T47D (cell line): ENCODE results near the gene USP8.
"Not testable (repeated sequence)": the region's sequence is repeated elsewhere in the genome, so short reads cannot be mapped to it uniquely, and the experiment has no call there.

Experiments used
- DNase-seq, 2 experiments: peaks; one replicate each; pipeline versions ENCODE4 v3.0.0 to v3.0.0-alpha.2; 2011 to 2012; ENCODE audit warnings: low read depth in 1 of 2, low spot score in 1 of 2
- JUND ChIP-seq: IDR thresholded peaks from 2 replicates; pipeline ENCODE4 v1.6.1; 2012; ENCODE audit warnings: low read depth
- in situ Hi-C: cut with HindIII; loops from 2 replicates; pipeline ENCODE4 v1.10.0; 2016; ENCODE audit warnings: low sequenced_read_pairs, low pct_unique_long_range_greater_than_20kb

USP8 gene

GRCh38 chr15:50416890-50417289 is 7.3 kb upstream of the USP8 start:
- in situ Hi-C loops: no loop called here

GRCh38 chr15:50418041-50418583 is 6.1 kb upstream of the USP8 start:
- in situ Hi-C loops: no loop called here

More at GRCh38 chr15:50416890-50417289, 7.3 kb upstream of the USP8 start:
- no peak for TF ChIP-seq JUND
- no peak for DNase-seq

DNA sequence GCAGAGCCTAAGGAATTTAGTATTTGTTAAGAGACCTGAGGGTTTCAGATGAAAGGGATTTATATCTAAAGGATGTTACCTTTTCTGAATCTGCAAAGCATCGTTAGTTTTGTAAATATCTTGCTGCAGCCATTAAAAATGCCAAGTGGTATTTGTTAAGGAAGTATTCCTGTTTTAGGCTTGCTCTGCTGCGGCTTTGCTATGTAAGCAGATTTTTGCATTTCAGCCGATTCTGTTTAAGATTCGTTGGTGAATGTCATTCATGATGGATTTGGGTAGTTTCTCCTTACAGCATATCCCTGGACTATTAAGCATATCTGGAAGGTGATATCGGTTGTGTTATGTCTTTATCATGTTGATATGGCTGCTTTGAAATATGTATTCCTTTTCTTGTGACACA is 1.0 kb downstream of the USP8 start:
- DNase-seq: no peak
- in situ Hi-C loops: no loop called here

More at GRCh38 chr15:50418041-50418583, 6.1 kb upstream of the USP8 start:
- no peak for TF ChIP-seq JUND
- no peak for DNase-seq

DNA sequence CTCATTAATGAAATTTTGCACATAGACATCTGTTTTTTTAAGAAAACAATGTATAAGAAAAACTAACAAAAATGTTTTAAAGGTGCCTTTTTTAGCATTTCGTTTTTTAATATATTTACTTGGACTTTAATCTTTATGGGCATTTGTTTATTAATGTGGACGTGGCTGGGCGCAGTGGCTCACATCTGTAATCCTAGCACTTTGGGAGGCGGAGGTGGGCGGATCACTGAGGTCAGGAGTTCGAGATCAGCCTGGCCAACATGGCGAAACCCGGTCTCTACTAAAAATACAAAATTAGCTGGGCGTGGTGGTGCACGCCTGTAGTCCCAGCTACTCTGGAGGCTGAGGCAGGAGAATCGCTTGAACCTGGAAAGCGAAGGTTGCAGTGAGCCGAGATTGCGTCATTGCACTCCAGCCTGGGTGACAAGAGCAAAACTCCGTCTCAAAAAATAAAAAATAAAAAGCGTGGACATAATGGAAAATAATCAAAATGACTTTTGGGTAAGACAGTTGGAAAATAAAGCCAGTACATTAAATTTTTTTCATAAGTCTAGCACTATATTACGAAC is 1.6 kb downstream of the USP8 start:
- DNase-seq, in situ Hi-C loops: not testable (repeated sequence)

More for the DNA sequence above, 1.0 kb downstream of the USP8 start:
- TF ChIP-seq JUND: no peak

- DNase-seq: no peak
- in situ Hi-C loops: no loop called here
- TF ChIP-seq JUND: no peak
Observed at GRCh38 chr15:50426428-50426827, 2.2 kb downstream of the USP8 start.

- in situ Hi-C loops: no loop called here
- no peak for DNase-seq
- TF ChIP-seq JUND: no peak
Observed at GRCh38 chr15:50431204-50431603, 7.0 kb downstream of the USP8 start.

- no peak for TF ChIP-seq JUND
- in situ Hi-C loops: no loop called here
- no peak for DNase-seq
Observed at GRCh38 chr15:50432230-50432629, 8.0 kb downstream of the USP8 start.

DNA sequence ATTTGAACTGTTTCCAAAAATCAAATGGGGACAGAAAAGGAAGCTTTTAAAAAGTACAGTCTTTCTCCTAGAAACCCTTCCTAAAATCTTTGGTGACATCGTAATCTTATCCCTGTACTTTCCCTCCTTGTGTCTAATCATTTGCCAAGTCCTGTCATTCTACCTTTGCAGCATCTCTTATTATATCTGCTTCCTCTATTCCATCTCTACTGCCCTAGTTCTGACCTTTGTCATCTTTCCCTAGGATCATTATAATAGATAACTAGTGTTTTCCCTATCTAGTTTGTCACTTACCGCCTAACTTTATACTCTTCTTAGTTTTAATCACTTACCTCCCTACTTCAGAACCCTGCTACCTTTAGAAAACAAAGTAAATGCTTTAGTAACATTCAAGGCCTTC is 11.6 kb downstream of the USP8 start:
- in situ Hi-C loops: no loop called here
- DNase-seq: no peak
- TF ChIP-seq JUND: no peak

DNA sequence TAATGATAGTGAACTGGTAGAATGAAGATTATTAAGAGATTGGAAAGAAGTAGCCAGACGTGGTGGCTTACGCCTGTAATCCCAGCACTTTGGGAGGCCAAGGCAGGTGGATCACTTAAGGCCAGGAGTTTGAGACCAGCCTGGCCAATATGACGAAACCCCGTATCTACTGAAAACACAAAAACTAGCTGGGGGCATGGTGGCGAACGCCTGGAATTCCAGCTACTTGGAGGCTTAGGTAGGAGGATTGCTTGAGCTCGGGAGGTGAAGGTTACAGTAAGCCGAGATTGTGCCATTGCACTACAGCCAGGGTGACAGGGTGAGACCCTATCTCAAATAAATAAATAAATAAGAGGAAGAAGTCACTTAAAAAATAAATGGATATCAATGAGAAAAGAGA is 14.0 kb downstream of the USP8 start:
- DNase-seq: no peak
- in situ Hi-C loops: no loop called here
- no peak for TF ChIP-seq JUND

DNA sequence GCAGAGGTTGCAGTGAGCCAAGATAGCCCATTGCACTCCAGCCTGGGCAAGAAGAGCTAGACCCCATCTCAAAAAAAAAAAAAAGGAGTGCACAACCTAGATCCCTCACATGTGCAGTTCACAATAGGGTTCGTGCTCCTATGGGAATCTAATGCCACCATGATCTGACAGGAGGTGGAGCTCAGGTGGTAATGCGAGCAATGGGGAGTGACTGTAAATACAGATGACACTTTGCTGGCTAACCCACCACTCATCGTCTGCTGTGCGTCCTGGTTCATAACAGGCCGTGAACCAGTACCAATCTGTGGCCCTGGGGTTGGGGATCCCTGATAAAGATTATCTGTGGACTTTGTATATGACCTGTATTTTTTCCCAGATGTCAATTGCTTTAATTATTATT is 16.7 kb downstream of the USP8 start:
- TF ChIP-seq JUND: no peak
- no peak for DNase-seq
- in situ Hi-C loops: no loop called here

DNA sequence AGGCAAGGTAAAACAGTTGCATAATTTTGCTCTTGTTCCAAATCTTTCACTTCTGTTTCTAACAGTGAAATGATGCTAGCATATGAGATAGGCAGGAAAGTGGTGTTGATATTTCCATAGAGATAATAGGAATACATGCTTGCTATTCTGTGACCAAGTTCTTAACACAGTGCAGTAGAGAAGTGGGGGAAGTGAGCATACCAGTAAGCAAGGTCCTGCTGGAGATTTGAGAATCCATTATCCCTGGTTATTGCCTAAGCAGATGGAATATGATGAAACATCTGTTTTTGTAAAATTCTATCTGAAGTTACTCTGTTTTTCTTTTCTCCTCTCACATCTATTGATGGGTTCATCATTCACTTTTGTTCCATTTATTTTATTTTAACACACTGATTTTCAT is 28.7 kb downstream of the USP8 start:
- no peak for TF ChIP-seq JUND
- in situ Hi-C loops: no loop called here
- DNase-seq: no peak

DNA sequence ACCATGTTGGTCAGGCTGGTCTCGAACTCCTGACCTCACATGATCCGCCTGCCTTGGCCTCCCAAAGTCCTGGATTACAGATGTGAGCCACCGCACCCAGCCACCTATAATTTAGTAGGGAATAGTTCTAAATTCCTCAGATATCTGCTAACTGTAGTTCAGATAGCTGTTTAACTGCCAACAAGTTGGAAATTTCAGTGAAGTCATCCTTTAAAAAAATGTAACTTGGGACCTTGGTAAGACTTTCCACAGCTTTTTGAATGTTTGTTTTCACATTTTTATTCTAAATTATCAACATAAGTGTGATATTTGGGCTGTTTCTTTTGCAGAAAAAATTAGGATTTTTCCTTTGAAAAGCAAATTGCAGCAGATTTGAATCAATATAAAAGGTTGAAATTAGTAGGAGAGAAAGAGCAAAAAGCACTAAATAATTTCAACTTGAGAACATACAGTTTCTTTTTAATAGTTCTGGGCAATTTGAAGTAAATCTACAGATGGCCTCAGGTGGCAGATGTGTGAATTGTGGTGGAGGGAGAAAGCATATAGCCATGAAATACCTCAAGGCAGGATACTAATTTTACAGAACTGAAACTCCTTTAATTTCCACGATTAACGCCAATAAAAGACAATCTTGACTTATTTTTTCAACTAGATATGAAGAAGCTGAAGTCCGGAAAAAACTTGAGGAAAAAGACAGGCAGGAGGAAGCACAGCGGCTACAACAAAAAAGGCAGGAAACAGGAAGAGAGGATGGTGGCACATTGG is 34.3 kb downstream of the USP8 start:
- DNase-seq: no peak
- no peak for TF ChIP-seq JUND
- in situ Hi-C loops: no loop called here
